Endothelial cell of umbilical vein (primary cell): Measurements from ENCODE around the gene CCT3.

Experiments used
- EZH2 ChIP-seq: IDR thresholded peaks from 2 replicates; pipeline ENCODE4 v1.6.1; 2012; ENCODE audit warnings: borderline replicate concordance, low read depth, mild to moderate bottlenecking, moderate library complexity, low read length, inconsistent platforms; ENCODE audit not compliant: severe bottlenecking
- POLR2A ChIP-seq: IDR thresholded peaks from 2 replicates; pipeline ENCODE4 v1.6.1; 2012; ENCODE audit warnings: low read depth, mild to moderate bottlenecking, control low read depth, low read length
- TF ChIP-seq, protein P1 (sequence below): IDR thresholded peaks from 2 replicates; pipeline ENCODE4 v1.6.1; 2011; ENCODE audit not compliant: insufficient read depth, insufficient read length
- TF ChIP-seq, protein P2 (sequence below), 2 donors: IDR thresholded peaks; 1 replicate in 1 of 2; 2 replicates in 1 of 2; pipeline ENCODE4 v1.5.1; 2011; ENCODE audit warnings: low read length in 2 of 2, mild to moderate bottlenecking in 2 of 2, moderate library complexity in 2 of 2, control low read depth in 1 of 2, inconsistent platforms in 1 of 2, low read depth in 1 of 2; ENCODE audit not compliant: insufficient read depth in 1 of 2; ENCODE audit errors: extremely low read depth in 1 of 2

DNA sequence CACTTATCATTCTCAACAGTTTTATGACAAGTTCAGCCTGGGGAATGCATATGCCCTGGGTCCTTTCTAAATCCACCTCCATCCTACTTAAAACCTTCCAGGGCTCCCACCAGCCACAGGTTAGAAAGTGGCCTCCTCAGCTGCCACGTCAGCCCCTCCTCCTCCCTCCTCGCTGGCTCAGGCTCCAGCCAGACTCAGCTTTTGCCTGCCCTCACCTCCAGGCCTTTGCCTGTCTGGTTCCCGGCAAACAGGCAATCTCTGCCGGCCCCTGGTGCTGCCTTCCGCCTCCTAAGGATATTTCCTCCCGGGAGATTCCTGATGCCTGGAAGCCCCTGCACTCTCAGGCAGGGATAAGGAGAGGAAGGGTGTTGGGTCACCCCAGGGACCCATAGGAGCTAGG is 40.5 kb upstream of the CCT3 start:
- TF ChIP-seq, protein P1, sequence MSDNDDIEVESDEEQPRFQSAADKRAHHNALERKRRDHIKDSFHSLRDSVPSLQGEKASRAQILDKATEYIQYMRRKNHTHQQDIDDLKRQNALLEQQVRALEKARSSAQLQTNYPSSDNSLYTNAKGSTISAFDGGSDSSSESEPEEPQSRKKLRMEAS, result no peak
- TF ChIP-seq, protein P2, sequence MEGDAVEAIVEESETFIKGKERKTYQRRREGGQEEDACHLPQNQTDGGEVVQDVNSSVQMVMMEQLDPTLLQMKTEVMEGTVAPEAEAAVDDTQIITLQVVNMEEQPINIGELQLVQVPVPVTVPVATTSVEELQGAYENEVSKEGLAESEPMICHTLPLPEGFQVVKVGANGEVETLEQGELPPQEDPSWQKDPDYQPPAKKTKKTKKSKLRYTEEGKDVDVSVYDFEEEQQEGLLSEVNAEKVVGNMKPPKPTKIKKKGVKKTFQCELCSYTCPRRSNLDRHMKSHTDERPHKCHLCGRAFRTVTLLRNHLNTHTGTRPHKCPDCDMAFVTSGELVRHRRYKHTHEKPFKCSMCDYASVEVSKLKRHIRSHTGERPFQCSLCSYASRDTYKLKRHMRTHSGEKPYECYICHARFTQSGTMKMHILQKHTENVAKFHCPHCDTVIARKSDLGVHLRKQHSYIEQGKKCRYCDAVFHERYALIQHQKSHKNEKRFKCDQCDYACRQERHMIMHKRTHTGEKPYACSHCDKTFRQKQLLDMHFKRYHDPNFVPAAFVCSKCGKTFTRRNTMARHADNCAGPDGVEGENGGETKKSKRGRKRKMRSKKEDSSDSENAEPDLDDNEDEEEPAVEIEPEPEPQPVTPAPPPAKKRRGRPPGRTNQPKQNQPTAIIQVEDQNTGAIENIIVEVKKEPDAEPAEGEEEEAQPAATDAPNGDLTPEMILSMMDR (IDR thresholded peaks at IDR 0.05; ENCODE audit: extremely low read depth in 1 of 2, insufficient read depth in 1 of 2, low read depth in 1 of 2, low read length in 2 of 2), result no peak
- no peak for TF ChIP-seq POLR2A
- no peak for TF ChIP-seq EZH2
